AG04450 (cell line): Measurements from ENCODE around the gene ADAMTS6. TPM values are rescaled to one million over a fixed set of nuclear protein-coding genes. Genes with fewer than 3 reads are reported as not detected.
"Not testable (repeated sequence)": the region's sequence is repeated elsewhere in the genome, so short reads cannot be mapped to it uniquely, and the experiment has no call there.

ENCODE experiments used
- CTCF ChIA-PET: fragments of 300-600, 350-600 bp; formaldehyde crosslinking; extraction: SDS; loops from one replicate; lab custom pipeline; 2022; ENCODE audit warnings: antibody characterized with exemption, inconsistent platforms; lab: Charles Lee
- POLR2A ChIA-PET: fragments of 350-600 bp; formaldehyde crosslinking; extraction: SDS; loops from one replicate; lab custom pipeline; 2021; ENCODE audit warnings: antibody characterized with exemption, inconsistent platforms; lab: Yijun Ruan, JAX
- DNase-seq: peaks from one replicate; pipeline ENCODE4 v3.0.0-alpha.2; 2011; ENCODE audit warnings: low read depth, low spot score
- H3K27ac ChIP-seq: one replicate; pipeline ENCODE4 v1.5.1; 2012; ENCODE audit warnings: low read depth, low read length, control low read depth
- H3K27me3 ChIP-seq: one replicate; pipeline ENCODE4 v1.6.0; 2012; ENCODE audit warnings: low read length; ENCODE audit not compliant: control insufficient read depth, insufficient read depth
- H3K4me3 ChIP-seq: 2 replicates; pipeline ENCODE4 v1.5.1; 2011; ENCODE audit warnings: mild to moderate bottlenecking, low read depth, low read length, control low read depth
- H3K9me3 ChIP-seq: 2 replicates; pipeline ENCODE4 v1.5.1; 2012; ENCODE audit warnings: low read length; ENCODE audit not compliant: control insufficient read depth, insufficient read depth
- CTCF ChIP-seq: IDR thresholded peaks from 2 replicates; pipeline ENCODE4 v1.5.1; 2011; ENCODE audit warnings: low read depth, low read length, control low read depth, inconsistent platforms
- polyA plus RNA-seq: library from polyadenylated mRNA; depleted of rRNA; stranded (reverse); fragments of >200 nt; gene quantifications from 2 replicates; pipeline ENCODE4 v1.2.3, GENCODE V29; 2011

Gene ADAMTS6
- polyA plus RNA-seq, 1 experiment = 22.5 TPM

- Histone ChIP-seq H3K27ac (no peak overlapping the region), H3K9me3 (no peaks in the 10 kb centered on the region), H3K27me3 (no peaks in the 10 kb centered on the region), H3K4me3 (no peak overlapping the region)
- DNase-seq = no peak
- ChIA-PET POLR2A (interaction anchor here (0.8 kb wide), 1 partner anchor 24 kb away, joined by 3 read pairs; no protein-coding TSS in a partner anchor), CTCF (interaction anchor here (1.1 to 1.6 kb wide), 2 partner anchors 9 to 85 kb away, joined by 5 to 7 read pairs; no protein-coding TSS in a partner anchor)
- TF ChIP-seq CTCF = no peak
Measured at GRCh38 chr5:65185468-65185867, 296.3 kb downstream of the ADAMTS6 start.

GRCh38 chr5:65184780-65185179 is 296.9 kb downstream of the ADAMTS6 start:
- CTCF ChIA-PET = interaction anchor here (1.6 kb wide), 1 partner anchor 84 kb away, joined by 7 read pairs; no protein-coding TSS in a partner anchor
- no peak for TF ChIP-seq CTCF
- no peak overlapping the region for H3K4me3 ChIP-seq
- H3K27me3 ChIP-seq = no peaks in the 10 kb centered on the region
- POLR2A ChIA-PET = interaction anchor here (0.7 to 0.8 kb wide), 2 partner anchors 23 to 39 kb away, joined by 3 to 5 read pairs; no protein-coding TSS in a partner anchor
- no peaks in the 10 kb centered on the region for H3K9me3 ChIP-seq
- H3K27ac ChIP-seq = no peak overlapping the region
- no peak for DNase-seq

DNA sequence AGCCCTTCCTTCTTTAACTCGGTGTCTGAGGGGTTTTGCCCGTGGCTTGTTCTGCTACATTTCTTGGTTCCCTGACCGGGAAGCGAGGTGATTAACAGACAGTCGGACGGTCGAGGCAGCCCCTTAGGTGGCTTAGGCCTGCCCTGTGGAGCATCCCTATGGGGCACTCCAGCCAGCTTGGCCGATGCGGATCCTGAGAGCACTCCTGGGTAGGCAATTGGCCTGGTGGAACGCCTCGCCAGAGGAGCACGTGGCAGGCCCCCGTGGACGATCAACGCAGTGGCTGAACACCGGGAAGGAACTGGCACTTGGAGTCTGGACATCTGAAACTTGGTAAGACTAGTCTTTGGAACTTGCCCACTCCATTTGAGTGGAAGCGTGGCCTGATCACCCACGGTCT is 307.5 kb downstream of the ADAMTS6 start:
- H3K27ac ChIP-seq, H3K9me3 ChIP-seq, DNase-seq, CTCF ChIA-PET, H3K27me3 ChIP-seq, H3K4me3 ChIP-seq, POLR2A ChIA-PET: not testable (repeated sequence)

- Histone ChIP-seq H3K9me3 (no peaks in the 10 kb centered on the region; the same call in 1 of the 2 replicates), H3K27ac (no peak overlapping the region), H3K27me3 (no peaks in the 10 kb centered on the region), H3K4me3 (no peak overlapping the region)
- ChIA-PET CTCF (no interaction called here), POLR2A (no interaction called here)
- DNase-seq = no peak
- no peak for TF ChIP-seq CTCF
Measured at GRCh38 chr5:65173130-65173525, 308.6 kb downstream of the ADAMTS6 start.

GRCh38 chr5:65172486-65173129 is 309.1 kb downstream of the ADAMTS6 start:
- Histone ChIP-seq H3K4me3 (no peak overlapping the region), H3K9me3 (no peaks in the 10 kb centered on the region; the same call in 1 of the 2 replicates), H3K27me3 (no peaks in the 10 kb centered on the region), H3K27ac (peak overlapping the region; percentile 25)
- DNase-seq = no peak
- no peak for TF ChIP-seq CTCF
- POLR2A ChIA-PET = no interaction called here
- CTCF ChIA-PET = no interaction called here
